Measurements from ENCODE around the gene KLHL34.

DNA sequence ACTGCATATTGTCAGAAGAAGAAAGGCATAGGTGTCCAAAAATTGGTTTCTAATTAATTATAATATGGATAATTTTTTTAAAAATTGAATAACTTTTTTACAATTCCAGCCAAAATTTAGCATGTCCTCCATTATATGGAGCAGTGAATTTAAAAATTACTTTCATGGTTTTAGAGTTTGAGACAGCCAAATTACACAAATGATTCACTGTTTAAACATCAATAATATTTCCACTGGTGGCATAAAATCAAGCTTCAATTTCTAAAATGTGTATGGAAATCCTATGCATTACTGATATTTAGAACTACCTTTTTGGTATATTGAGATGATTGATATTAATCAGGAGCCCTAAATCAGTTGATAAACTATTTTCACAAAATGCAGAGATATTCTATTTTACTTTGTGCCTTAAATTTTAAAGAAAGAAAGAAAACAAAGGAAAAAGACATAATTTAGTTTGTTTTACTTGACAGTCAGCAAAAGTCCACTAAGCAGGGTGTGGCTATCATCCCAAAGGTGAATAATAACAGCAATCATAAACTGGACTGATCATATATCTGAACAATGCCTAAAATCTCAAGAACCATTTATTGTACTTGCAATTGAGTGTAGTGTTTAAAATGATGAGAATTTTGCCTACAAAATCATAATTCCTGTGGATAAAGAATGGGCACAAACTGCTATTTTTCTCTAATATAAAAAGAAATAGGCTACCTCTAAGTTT, 34.2 kb downstream of the KLHL34 start:
- TF ChIP-seq, protein P1, sequence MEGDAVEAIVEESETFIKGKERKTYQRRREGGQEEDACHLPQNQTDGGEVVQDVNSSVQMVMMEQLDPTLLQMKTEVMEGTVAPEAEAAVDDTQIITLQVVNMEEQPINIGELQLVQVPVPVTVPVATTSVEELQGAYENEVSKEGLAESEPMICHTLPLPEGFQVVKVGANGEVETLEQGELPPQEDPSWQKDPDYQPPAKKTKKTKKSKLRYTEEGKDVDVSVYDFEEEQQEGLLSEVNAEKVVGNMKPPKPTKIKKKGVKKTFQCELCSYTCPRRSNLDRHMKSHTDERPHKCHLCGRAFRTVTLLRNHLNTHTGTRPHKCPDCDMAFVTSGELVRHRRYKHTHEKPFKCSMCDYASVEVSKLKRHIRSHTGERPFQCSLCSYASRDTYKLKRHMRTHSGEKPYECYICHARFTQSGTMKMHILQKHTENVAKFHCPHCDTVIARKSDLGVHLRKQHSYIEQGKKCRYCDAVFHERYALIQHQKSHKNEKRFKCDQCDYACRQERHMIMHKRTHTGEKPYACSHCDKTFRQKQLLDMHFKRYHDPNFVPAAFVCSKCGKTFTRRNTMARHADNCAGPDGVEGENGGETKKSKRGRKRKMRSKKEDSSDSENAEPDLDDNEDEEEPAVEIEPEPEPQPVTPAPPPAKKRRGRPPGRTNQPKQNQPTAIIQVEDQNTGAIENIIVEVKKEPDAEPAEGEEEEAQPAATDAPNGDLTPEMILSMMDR (IDR thresholded peaks at IDR 0.05): no peak
- TF ChIP-seq POLR2A (IDR thresholded peaks at IDR 0.05): no peak

All from testis (tissue), 2 donors.